HG03575 (cell line): ENCODE data around the gene GRN.
"Not testable (repeated sequence)": the region's sequence is repeated elsewhere in the genome, so short reads cannot be mapped to it uniquely, and the experiment has no call there.

Experiments
- ATAC-seq: cut with Tn5 transposase; IDR thresholded peaks from one replicate; pipeline ENCODE4 v1.9.1; 2021; ENCODE audit not compliant: unreplicated experiment, insufficient number of reproducible peaks, low FRiP score; ENCODE audit errors: extremely low read depth

The GRN gene

DNA sequence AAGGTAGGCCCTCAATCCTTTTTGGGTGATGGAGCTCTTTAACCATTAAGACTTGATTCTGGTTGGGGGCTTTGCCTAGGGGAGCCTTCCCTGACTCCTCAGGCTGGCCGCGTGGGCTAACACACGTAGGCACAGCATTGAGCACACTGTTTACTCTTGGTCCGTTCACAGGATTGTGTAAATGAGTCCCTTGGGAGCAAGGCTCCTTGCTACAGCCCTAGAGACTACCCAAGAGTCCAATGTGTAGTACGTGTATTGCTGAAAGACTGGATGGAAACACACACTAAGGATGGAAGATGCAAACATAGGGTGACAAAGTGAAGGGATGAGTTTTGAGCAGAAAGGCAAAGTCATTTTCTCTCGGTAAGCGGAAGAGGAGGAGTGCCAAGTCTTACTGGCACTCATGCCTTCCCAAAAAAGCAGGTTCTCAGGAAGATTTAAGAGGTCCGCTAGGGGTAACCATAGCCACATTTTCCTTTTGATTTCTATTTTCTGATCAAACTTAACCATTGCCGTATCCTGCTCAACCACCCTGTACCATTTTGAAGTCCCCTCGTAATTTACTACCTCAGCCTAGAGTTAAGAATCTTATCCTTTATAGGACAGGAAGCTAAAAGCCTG is 45.3 kb downstream of the GRN start:
- ATAC-seq = no peak

DNA sequence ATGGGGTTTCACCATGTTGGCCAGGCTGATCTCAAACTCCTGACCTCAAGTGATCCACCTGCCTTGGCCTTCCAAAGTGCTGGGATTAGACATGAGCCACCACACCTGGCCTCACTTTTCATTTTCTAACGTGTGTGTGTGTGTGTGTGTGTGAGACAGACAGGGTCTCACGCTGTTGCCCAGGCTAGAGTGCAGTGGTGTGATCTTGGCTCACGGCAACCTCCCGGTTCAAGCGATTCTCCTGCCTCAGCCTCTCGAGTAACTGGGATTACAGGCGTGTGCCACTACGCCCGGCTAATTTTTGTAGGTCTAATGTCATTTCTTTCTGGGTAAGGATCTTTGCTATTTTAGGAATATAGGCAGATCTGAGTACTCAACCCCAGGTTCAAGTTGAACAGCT is 49.0 kb downstream of the GRN start:
- ATAC-seq = not testable (repeated sequence)

DNA sequence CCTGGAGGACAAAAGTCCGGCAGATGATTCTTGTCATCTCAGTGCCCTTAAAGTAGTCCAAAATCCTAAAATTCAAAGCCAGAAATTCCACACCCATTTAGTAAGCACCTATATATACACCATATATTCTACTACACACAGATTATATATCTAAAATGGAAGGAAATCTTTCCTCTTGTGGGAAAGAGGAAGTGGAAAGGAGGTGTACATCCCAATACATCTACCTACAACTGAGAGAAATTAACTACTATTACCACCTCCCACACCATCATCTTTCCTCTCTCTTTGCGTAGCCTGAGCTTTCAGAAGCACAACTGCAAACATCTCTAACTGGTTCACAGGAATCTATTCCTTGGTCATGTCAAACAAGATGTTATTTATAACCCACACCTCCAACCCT is 49.7 kb downstream of the GRN start:
- ATAC-seq = no peak

DNA sequence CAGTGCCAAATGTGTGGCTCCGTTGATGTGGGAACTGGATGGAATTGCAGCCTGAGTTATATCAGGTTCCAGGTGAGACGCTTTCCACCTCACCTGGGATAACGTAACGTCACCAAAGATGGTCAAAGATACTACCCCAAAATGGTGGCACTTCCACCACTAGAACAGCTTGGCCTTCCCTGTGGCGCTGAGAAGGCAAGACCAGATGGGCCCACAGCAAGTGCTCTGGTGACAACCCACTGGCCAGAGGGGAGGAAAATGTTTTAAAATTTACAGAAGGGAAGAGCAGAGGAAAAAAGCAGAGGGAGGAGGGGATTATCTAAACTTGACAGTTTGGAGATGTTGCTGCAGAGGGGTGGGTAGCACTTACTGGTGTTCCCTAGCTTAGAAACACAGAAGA is 51.8 kb downstream of the GRN start:
- ATAC-seq = no peak

DNA sequence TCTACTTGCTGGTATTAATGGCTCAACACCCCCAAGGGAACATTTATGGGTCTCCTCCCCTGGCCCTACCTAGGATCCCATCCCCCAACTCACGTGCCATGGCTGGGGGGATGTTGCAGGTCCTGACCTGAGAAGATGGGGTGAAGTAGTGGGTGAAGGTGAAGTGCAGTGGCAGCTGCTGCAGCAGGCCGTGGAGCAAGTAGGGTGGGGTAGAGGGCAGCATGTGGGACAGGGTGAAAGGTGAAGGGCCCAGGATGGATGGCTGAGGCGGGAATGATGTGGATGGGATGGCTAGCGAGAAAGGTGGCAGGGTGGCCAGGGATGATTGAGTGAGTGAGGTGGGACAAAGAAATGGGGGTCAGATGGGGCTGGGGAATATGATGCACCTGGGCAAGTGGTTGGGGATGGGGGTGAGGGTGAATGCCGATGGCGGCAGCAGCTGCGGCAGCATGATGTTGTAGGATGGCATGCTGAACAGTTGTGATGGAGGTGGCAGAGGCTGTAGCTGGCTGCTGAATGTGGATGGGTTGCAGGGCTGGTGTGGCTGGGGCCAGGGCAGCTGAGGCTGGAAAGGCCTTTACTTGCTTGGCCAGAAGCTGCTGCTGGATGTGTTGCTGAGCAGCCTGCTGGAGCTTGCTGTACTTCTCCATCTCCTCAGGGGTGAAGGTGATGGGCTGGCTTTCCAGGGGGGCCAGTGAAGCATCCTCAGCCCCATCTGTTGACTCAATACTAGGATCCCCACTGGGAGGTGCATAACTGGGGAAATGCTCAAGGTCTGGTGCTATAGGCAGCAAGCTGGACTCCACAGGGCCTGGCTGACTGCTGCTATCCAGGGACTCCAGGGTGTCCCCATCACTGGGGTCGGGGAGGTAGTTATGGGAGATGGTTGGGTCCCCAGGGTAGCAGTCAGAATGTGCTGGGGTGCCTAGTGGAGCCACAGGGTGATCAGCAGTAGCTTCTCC is 52.7 kb downstream of the GRN start:
- ATAC-seq = no peak

DNA sequence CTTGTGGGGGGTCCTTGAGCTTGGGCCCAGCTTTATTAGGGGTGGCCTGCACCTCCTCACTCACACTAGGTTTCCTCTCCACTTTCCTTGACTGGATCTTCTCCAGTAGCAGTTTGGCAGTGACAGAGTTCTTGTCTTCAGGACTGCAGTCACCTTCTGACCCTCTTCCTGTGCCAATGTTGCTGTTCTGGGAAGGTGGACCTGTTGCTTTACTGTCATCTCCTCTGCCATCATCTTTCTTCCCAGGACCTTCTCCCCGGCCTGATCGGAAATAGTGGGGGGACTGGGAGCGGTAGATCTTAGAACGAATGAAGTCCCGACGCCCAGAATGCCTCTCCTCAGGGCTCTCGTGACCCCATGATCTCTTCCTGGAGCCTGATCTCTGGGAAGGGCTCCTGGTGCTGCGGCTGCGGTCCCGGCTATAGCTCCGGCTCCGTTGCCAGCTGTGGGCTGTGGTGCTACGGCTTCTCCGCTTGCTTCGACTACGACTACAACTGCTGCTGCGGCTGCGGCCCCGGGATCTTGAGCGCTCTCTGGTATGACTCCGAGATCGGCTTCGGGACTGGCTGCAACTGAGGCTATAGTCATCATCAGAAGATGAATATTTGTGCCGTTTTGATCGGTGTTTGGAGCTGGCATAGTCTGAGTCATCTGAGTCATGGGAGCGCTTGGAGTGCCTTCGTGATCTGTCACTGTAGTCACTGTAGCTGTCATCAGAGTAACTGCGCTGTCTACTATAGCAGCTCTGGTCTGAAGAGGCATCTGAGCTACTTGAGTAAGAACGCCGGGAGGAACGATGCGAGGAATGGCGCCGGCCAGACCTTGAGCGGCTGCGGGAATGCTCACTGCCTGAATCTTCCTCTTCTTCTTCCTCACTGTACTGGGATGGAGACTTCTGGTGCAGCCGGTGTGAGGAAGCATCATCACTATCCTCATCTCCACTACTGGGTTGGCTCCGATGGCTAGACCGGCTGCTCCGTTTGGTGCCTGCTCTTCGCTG is 53.9 kb downstream of the GRN start:
- ATAC-seq = no peak

DNA sequence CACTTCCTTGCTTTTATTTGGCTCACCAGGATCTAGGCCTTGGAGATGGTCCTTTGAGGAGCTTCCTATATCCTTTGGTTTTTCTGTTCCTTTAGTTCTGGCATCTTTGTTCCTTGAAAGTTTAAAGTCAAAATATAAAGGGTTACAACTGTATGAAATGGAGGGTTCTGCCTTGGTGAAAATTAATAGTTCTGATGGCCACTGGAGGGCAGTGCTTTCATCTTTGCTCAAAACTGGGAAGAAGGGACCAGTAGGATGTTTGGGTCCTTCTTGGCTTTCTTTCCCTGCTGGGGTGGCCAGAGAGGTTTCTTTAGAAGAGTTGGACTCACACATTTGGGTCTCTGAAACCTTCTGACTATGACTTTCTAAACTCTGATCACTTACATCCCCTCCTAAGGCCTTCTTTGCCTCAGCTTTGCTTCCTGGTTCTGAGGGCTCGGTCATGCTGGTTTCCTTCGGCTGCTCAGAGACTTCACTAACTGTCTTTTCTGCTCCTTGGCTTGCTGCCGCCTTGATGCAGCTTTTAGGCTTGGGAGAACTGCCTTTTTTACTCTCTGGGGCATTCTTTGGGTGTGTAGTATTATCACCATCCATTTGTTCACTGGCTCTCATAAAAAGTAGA is 55.2 kb downstream of the GRN start:
- no peak for ATAC-seq
